SK-N-SH treated with all-trans-retinoic acid at 6 μM for 48 hours (cell line): ENCODE results near the gene GLI3.

Experiments
- ATAC-seq: fragments of 200-7000 bp; cut with Tn5 transposase; 3 replicates; pipeline ENCODE4 v1.9.1; 2020; ENCODE audit warnings: mild to moderate bottlenecking, moderate library complexity
- ARNTL ChIP-seq: fragments of 450-650 bp; formaldehyde crosslinking; IDR thresholded peaks from 2 replicates; pipeline ENCODE4 v1.5.0; 2020; ENCODE audit warnings: low read depth, mild to moderate bottlenecking, moderate library complexity, borderline replicate concordance
- CSDC2 ChIP-seq: fragments of 250-450 bp; sonication (Bioruptor Pico); IDR thresholded peaks from 2 replicates; pipeline ENCODE4 v1.5.0; 2020; ENCODE audit warnings: mild to moderate bottlenecking, moderate library complexity
- ESRRG ChIP-seq: fragments of 250-450 bp; sonication (Bioruptor Pico); IDR thresholded peaks from 2 replicates; pipeline ENCODE4 v1.6.1; 2021; ENCODE audit warnings: mild to moderate bottlenecking
- GLIS3 ChIP-seq: fragments of 250-450 bp; sonication (Bioruptor Pico); IDR thresholded peaks from 2 replicates; pipeline ENCODE4 v1.5.0; 2020; ENCODE audit warnings: mild to moderate bottlenecking, moderate library complexity
- ISL1 ChIP-seq: fragments of 250-450 bp; sonication (Bioruptor Pico); IDR thresholded peaks from 2 replicates; pipeline ENCODE4 v2.1.2; 2022; ENCODE audit warnings: mild to moderate bottlenecking, moderate library complexity
- PPARA ChIP-seq: fragments of 250-450 bp; sonication (Bioruptor Pico); IDR thresholded peaks from 2 replicates; pipeline ENCODE4 v1.5.0; 2020; ENCODE audit warnings: mild to moderate bottlenecking, borderline replicate concordance
- ZC3H10 ChIP-seq: fragments of 250-450 bp; sonication (Bioruptor Pico); IDR thresholded peaks from 2 replicates; pipeline ENCODE4 v1.5.1; 2021; ENCODE audit warnings: mild to moderate bottlenecking, moderate library complexity
- ZFP30 ChIP-seq: fragments of 450-650 bp; formaldehyde crosslinking; IDR thresholded peaks from 2 replicates; pipeline ENCODE4 v1.5.0; 2022; ENCODE audit warnings: mild to moderate bottlenecking, moderate library complexity
- ZNF70 ChIP-seq: fragments of 450-650 bp; formaldehyde crosslinking; IDR thresholded peaks from 2 replicates; pipeline ENCODE4 v1.5.0; 2020; ENCODE audit warnings: mild to moderate bottlenecking, moderate library complexity
- TF ChIP-seq, protein P1 (sequence below): fragments of 250-450 bp; sonication (Bioruptor Pico); IDR thresholded peaks from 2 replicates; pipeline ENCODE4 v1.5.1; 2021; ENCODE audit warnings: mild to moderate bottlenecking, moderate library complexity
- TF ChIP-seq, protein P2 (sequence below): fragments of 250-450 bp; sonication (Bioruptor Pico); IDR thresholded peaks from 2 replicates; pipeline ENCODE4 v1.8.0; 2021; ENCODE audit warnings: low read depth, mild to moderate bottlenecking, moderate library complexity, borderline replicate concordance
- TF ChIP-seq, protein P3 (sequence below): fragments of 250-450 bp; sonication (Bioruptor Pico); IDR thresholded peaks from 2 replicates; pipeline ENCODE4 v1.8.0; 2020; ENCODE audit warnings: mild to moderate bottlenecking, moderate library complexity, borderline replicate concordance
- TF ChIP-seq, protein P4 (sequence below): fragments of 250-450 bp; sonication (Bioruptor Pico); IDR thresholded peaks from 2 replicates; pipeline ENCODE4 v1.5.0; 2020; ENCODE audit warnings: mild to moderate bottlenecking, moderate library complexity

The GLI3 gene

GRCh38 chr7:41977151-41977651 lies 259.8 kb downstream of the GLI3 start:
- no peak for TF ChIP-seq ZNF70 (CRISPR knock-in tag)
- TF ChIP-seq ARNTL (CRISPR knock-in tag): no peak
- no peak for TF ChIP-seq CSDC2 (CRISPR knock-in tag)
- TF ChIP-seq ESRRG (CRISPR knock-in tag): no peak
- TF ChIP-seq, protein P1, sequence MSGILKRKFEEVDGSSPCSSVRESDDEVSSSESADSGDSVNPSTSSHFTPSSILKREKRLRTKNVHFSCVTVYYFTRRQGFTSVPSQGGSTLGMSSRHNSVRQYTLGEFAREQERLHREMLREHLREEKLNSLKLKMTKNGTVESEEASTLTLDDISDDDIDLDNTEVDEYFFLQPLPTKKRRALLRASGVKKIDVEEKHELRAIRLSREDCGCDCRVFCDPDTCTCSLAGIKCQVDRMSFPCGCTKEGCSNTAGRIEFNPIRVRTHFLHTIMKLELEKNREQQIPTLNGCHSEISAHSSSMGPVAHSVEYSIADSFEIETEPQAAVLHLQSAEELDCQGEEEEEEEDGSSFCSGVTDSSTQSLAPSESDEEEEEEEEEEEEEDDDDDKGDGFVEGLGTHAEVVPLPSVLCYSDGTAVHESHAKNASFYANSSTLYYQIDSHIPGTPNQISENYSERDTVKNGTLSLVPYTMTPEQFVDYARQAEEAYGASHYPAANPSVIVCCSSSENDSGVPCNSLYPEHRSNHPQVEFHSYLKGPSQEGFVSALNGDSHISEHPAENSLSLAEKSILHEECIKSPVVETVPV: no peak
- no peak for TF ChIP-seq PPARA (CRISPR knock-in tag)
- ATAC-seq: peak; percentile 79

DNA sequence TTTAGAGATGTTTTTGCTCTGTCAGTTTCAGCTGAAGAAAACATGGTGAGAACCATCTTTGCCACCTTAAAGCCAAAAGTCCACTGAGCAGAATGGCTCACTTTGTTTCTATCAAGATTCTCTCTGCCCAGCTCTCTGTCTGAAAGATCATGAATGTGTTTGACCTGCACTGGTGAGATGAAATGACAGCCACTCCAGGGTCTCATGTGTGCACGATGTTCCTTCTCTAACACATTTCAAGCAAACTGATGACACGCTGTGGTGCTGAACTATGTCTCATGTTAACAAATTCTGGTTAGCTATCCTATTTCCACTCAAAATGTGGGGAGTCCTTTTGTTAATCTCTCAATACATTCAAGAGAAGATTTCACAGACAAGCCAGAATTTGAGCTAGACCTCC lies 260.6 kb downstream of the GLI3 start:
- ATAC-seq: no peak
- TF ChIP-seq GLIS3 (no peak), ZNF70 (CRISPR knock-in tag) (no peak), ZFP30 (CRISPR knock-in tag) (no peak), ZC3H10 (CRISPR knock-in tag) (no peak)
- TF ChIP-seq, protein P2, sequence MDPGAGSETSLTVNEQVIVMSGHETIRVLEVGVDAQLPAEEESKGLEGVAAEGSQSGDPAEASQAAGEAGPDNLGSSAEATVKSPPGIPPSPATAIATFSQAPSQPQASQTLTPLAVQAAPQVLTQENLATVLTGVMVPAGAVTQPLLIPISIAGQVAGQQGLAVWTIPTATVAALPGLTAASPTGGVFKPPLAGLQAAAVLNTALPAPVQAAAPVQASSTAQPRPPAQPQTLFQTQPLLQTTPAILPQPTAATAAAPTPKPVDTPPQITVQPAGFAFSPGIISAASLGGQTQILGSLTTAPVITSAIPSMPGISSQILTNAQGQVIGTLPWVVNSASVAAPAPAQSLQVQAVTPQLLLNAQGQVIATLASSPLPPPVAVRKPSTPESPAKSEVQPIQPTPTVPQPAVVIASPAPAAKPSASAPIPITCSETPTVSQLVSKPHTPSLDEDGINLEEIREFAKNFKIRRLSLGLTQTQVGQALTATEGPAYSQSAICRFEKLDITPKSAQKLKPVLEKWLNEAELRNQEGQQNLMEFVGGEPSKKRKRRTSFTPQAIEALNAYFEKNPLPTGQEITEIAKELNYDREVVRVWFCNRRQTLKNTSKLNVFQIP (CRISPR knock-in tag): no peak
- TF ChIP-seq, protein P3, sequence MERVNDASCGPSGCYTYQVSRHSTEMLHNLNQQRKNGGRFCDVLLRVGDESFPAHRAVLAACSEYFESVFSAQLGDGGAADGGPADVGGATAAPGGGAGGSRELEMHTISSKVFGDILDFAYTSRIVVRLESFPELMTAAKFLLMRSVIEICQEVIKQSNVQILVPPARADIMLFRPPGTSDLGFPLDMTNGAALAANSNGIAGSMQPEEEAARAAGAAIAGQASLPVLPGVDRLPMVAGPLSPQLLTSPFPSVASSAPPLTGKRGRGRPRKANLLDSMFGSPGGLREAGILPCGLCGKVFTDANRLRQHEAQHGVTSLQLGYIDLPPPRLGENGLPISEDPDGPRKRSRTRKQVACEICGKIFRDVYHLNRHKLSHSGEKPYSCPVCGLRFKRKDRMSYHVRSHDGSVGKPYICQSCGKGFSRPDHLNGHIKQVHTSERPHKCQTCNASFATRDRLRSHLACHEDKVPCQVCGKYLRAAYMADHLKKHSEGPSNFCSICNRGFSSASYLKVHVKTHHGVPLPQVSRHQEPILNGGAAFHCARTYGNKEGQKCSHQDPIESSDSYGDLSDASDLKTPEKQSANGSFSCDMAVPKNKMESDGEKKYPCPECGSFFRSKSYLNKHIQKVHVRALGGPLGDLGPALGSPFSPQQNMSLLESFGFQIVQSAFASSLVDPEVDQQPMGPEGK (CRISPR knock-in tag): no peak

GRCh38 chr7:41975849-41976248 lies 261.2 kb downstream of the GLI3 start:
- ATAC-seq: no peak

More at GRCh38 chr7:41975849-41976248, 261.2 kb downstream of the GLI3 start:
- TF ChIP-seq, protein P3 (CRISPR knock-in tag): no peak
- TF ChIP-seq, protein P2 (CRISPR knock-in tag): no peak
- no peak for TF ChIP-seq ZFP30 (CRISPR knock-in tag)
- TF ChIP-seq ISL1 (CRISPR knock-in tag): no peak
- TF ChIP-seq, protein P4, sequence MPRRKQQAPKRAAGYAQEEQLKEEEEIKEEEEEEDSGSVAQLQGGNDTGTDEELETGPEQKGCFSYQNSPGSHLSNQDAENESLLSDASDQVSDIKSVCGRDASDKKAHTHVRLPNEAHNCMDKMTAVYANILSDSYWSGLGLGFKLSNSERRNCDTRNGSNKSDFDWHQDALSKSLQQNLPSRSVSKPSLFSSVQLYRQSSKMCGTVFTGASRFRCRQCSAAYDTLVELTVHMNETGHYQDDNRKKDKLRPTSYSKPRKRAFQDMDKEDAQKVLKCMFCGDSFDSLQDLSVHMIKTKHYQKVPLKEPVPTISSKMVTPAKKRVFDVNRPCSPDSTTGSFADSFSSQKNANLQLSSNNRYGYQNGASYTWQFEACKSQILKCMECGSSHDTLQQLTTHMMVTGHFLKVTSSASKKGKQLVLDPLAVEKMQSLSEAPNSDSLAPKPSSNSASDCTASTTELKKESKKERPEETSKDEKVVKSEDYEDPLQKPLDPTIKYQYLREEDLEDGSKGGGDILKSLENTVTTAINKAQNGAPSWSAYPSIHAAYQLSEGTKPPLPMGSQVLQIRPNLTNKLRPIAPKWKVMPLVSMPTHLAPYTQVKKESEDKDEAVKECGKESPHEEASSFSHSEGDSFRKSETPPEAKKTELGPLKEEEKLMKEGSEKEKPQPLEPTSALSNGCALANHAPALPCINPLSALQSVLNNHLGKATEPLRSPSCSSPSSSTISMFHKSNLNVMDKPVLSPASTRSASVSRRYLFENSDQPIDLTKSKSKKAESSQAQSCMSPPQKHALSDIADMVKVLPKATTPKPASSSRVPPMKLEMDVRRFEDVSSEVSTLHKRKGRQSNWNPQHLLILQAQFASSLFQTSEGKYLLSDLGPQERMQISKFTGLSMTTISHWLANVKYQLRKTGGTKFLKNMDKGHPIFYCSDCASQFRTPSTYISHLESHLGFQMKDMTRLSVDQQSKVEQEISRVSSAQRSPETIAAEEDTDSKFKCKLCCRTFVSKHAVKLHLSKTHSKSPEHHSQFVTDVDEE (CRISPR knock-in tag): no peak
